ENCODE results near the gene CBFA2T2. TPM values are rescaled to one million over a fixed set of nuclear protein-coding genes. Genes with fewer than 3 reads are reported as not detected.

CBFA2T2 gene
- total RNA-seq, 2 donors from 2014 or later: 9.8 to 10.4 TPM

DNA sequence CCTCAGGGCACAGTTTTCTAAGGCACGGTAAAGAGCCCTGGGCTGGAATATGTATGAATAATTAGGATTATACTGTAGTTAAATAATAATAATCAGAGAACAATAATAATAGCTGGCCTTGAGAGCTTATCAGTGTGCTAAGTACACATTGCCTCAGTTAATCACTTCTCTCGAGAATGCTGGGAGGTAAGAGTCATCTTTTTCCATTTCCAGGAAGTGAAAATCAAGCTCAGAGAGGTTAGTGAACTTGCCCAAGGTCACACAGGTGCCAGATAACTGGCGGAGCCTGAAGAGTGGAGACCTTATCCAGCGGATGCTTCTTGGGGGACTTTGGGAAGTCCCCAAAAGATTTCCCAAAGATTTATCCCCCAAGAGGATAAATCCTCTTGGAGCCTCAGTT is 19.4 kb upstream of the CBFA2T2 start:
- Histone ChIP-seq H3K27ac (no peak overlapping the region), H3K4me1 (no peaks in the 10 kb centered on the region), H3K36me3 (no peaks in the 10 kb centered on the region), H3K9me3 (no peaks in the 10 kb centered on the region), H3K27me3 (no peaks in the 10 kb centered on the region), H3K4me3 (no peak overlapping the region)
- TF ChIP-seq, protein P1, sequence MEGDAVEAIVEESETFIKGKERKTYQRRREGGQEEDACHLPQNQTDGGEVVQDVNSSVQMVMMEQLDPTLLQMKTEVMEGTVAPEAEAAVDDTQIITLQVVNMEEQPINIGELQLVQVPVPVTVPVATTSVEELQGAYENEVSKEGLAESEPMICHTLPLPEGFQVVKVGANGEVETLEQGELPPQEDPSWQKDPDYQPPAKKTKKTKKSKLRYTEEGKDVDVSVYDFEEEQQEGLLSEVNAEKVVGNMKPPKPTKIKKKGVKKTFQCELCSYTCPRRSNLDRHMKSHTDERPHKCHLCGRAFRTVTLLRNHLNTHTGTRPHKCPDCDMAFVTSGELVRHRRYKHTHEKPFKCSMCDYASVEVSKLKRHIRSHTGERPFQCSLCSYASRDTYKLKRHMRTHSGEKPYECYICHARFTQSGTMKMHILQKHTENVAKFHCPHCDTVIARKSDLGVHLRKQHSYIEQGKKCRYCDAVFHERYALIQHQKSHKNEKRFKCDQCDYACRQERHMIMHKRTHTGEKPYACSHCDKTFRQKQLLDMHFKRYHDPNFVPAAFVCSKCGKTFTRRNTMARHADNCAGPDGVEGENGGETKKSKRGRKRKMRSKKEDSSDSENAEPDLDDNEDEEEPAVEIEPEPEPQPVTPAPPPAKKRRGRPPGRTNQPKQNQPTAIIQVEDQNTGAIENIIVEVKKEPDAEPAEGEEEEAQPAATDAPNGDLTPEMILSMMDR (IDR thresholded peaks at IDR 0.05): no peak
- no peak for DNase-seq (ENCODE audit: low spot score)

DNA sequence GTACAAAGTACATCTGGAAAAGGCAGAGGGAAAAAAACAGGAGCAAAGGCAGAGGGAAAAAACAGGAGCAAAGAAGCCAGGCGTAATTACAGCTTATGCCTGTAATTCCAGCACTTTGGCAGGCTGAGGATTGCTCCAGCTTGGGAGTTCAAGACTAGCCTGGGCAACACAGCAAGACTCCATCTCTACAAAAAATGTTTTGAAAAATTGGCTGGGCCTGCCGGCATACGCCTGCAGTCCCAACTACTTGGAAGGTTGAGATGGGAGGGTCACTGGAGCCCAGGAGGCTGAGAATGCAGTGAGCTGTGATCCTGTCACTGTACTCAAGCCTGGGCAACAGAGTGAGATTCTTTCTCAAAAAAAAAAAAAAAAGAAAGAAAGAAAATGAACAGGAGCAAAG is 19.0 kb upstream of the CBFA2T2 start:
- H3K9me3 ChIP-seq: no peaks in the 10 kb centered on the region
- no peaks in the 10 kb centered on the region for H3K4me1 ChIP-seq
- no peak overlapping the region for H3K4me3 ChIP-seq
- TF ChIP-seq, protein P1 (IDR thresholded peaks at IDR 0.05): no peak
- H3K27me3 ChIP-seq: no peaks in the 10 kb centered on the region
- no peak for DNase-seq (ENCODE audit: low spot score)
- H3K36me3 ChIP-seq: no peaks in the 10 kb centered on the region
- H3K27ac ChIP-seq: no peak overlapping the region

DNA sequence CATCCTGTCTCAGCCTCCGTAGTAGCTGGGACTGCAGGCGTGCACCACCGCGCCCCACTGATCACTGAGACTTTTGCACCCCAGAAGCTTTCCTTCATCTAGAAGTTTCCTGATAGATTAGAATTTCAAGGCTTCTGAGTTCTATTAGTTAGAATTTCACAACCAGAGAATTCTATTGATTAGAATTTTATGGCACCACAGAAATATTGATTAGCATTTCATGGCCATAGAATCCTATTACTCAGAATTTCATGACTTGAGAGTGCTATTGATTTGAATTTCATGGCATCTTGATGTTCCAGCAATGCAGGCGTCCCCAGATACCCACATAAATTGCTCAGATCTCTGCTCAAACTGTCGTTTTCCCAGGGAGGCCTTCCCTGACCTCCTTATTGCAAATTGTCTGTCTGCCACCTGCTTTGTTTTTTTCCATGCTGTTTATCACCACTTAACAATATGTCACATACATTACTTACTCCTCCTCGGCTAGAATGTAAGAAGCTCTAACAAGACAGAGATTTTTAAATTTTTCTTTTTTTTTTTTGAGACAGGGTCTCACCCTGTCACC is 16.9 kb upstream of the CBFA2T2 start:
- no peak for DNase-seq (ENCODE audit: low spot score)
- no peaks in the 10 kb centered on the region for H3K36me3 ChIP-seq
- no peak overlapping the region for H3K4me3 ChIP-seq
- no peaks in the 10 kb centered on the region for H3K9me3 ChIP-seq
- TF ChIP-seq, protein P1 (IDR thresholded peaks at IDR 0.05): no peak
- no peak overlapping the region for H3K27ac ChIP-seq
- H3K27me3 ChIP-seq: no peaks in the 10 kb centered on the region
- no peaks in the 10 kb centered on the region for H3K4me1 ChIP-seq

DNA sequence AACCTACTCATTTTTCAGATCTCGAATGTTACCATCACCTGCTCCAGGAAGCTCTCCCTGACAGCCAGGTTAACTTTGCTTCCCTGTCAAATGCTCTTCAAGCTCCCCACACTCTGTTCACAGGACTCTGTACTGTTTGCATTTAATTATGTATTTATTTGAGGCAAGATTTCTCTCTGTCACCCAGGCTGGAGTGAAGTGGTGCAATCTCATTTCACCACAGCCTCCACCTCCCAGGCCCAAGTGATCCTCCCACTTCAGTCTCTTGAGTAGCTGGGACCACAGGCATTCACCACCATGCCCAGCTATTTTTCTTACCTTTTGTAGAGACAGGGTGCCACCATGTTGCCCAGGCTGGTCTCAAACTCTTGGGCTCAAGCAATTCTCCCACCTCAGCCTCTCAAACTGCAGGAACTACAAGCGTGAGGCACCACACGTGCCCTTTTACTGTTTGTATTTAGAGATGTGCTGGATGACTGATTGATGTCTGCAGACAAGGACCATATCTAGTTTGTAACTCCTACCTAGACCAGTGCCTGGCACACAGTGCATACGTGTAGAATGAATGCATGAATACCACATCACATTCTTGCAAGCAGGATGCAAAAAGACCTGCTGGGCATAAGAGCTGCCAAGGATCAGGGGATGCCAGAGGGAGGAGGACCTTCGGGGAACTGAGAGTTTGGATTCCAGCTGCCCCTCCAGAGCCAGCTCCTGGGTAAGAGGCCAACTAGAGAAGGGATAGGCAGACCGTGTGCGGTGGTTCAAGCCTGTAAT is 15.6 kb upstream of the CBFA2T2 start:
- TF ChIP-seq, protein P1 (IDR thresholded peaks at IDR 0.05): no peak
- Histone ChIP-seq H3K9me3 (no peaks in the 10 kb centered on the region), H3K27ac (no peak overlapping the region), H3K27me3 (no peaks in the 10 kb centered on the region), H3K4me1 (no peaks in the 10 kb centered on the region), H3K4me3 (no peak overlapping the region), H3K36me3 (no peaks in the 10 kb centered on the region)
- DNase-seq (ENCODE audit: low spot score): no peak

DNA sequence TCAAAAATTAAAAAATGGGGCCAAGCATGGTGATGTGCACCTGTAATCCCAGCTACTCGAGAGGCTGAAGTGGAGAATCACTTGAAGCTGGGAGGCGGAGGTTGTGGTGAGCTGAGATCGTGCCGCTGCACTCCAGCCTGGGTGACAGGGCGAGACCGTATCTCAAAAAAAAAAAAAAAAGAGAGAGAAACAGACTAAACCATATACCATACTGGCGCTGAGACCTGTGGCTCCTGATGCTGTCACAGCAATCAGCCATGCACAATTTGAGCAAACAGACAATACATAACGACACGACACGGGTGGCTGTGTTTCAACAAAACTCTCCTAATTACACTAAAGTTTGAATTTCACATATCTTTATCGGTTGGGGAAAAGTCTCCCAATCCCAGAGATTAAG is 14.9 kb upstream of the CBFA2T2 start:
- no peaks in the 10 kb centered on the region for H3K27me3 ChIP-seq
- no peaks in the 10 kb centered on the region for H3K4me1 ChIP-seq
- H3K36me3 ChIP-seq: no peaks in the 10 kb centered on the region
- no peak for DNase-seq (ENCODE audit: low spot score)
- no peak overlapping the region for H3K4me3 ChIP-seq
- H3K27ac ChIP-seq: no peak overlapping the region
- TF ChIP-seq, protein P1 (IDR thresholded peaks at IDR 0.05): no peak
- H3K9me3 ChIP-seq: no peaks in the 10 kb centered on the region

Data from right atrium auricular region (tissue), 2 donors.